ENCODE data around the gene MGAT4C. TPM values are rescaled to one million over a fixed set of nuclear protein-coding genes. Genes with fewer than 3 reads are reported as not detected.
"Not testable (repeated sequence)": the region's sequence is repeated elsewhere in the genome, so short reads cannot be mapped to it uniquely, and the experiment has no call there.

The MGAT4C gene
- total RNA-seq, 1 donor from 2014 or later: not detected

DNA sequence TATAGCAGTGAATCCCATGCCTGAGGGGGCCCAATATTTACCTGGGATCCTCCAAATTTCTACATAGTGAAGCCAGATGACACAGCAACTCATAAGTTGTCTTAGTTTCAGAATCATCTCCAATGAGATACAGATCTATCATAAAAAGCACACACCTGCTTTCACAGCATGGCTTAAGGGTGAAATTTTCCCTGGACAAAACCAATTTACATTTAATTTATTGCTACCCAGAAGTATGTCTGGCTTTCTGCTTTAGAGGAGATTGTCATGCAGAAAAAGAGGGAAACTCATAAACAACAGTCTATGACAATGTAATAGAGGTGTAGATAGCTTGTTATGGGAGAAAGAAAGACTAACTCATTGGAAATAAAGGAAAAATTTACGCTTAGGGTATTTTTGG lies 113.0 kb downstream of the MGAT4C start:
- Histone ChIP-seq H3K27me3 (ENCODE audit: control insufficient read depth, insufficient read depth, low read length) (no peaks in the 10 kb centered on the region), H3K4me3 (ENCODE audit: low read depth, low read length) (no peak overlapping the region), H3K36me3 (ENCODE audit: control insufficient read depth, insufficient read depth, low read length) (no peaks in the 10 kb centered on the region)
- TF ChIP-seq CTCF (IDR thresholded peaks at IDR 0.05; ENCODE audit: insufficient read depth, low read length, poor library complexity, severe bottlenecking): no peak
- no peak for DNase-seq (ENCODE audit: low read depth)

GRCh38 chr12:86139671-86140070 lies 116.5 kb downstream of the MGAT4C start:
- H3K36me3 ChIP-seq (ENCODE audit: control insufficient read depth, insufficient read depth, low read length): no peaks in the 10 kb centered on the region
- no peak for DNase-seq (ENCODE audit: low read depth)
- H3K27me3 ChIP-seq (ENCODE audit: control insufficient read depth, insufficient read depth, low read length): no peaks in the 10 kb centered on the region
- no peak for TF ChIP-seq CTCF (IDR thresholded peaks at IDR 0.05; ENCODE audit: insufficient read depth, low read length, poor library complexity, severe bottlenecking)
- no peak overlapping the region for H3K4me3 ChIP-seq (ENCODE audit: low read depth, low read length)

DNA sequence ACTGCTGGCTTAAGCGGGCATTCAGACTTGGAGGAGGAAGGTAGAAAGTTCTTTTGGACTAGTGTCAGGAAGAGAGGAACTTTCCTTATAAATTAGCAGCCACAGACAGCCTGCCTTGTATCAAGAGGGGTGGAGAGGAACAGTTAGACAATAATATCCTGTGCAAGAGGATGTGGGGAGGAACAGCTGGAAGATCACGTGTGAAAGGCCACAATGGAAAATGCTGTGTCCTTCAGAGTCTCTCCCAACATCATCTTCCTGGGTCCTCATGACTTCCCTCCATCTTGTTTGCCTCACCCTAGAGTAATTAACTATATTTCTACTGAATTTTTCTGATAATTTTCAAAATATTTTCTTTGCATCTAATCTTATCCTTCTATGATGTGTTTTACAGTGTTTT lies 117.4 kb downstream of the MGAT4C start:
- DNase-seq (ENCODE audit: low read depth): no peak
- Histone ChIP-seq H3K27me3 (ENCODE audit: control insufficient read depth, insufficient read depth, low read length) (no peaks in the 10 kb centered on the region), H3K4me3 (ENCODE audit: low read depth, low read length) (no peak overlapping the region), H3K36me3 (ENCODE audit: control insufficient read depth, insufficient read depth, low read length) (no peaks in the 10 kb centered on the region)
- no peak for TF ChIP-seq CTCF (IDR thresholded peaks at IDR 0.05; ENCODE audit: insufficient read depth, low read length, poor library complexity, severe bottlenecking)

DNA sequence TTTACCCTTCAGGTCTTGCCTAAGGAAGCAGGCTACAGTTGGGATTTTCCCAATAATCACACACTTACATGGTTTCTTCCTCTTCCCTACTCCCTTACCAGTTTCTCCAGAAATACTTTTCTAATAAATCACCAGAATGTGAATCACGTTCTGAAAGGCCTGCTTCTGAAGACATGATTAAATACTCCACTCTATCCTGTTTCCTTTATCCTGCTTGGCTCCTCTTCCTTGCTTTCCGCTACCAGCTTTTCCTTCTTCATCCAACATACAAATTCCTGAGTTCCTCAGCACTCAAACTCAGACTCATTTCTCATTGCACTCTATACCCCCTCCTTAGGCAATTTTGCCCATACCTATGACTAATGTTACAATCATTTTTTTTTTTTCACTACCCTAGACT lies 118.3 kb downstream of the MGAT4C start:
- no peaks in the 10 kb centered on the region for H3K27me3 ChIP-seq (ENCODE audit: control insufficient read depth, insufficient read depth, low read length)
- H3K36me3 ChIP-seq (ENCODE audit: control insufficient read depth, insufficient read depth, low read length): no peaks in the 10 kb centered on the region
- TF ChIP-seq CTCF (IDR thresholded peaks at IDR 0.05; ENCODE audit: insufficient read depth, low read length, poor library complexity, severe bottlenecking): no peak
- no peak overlapping the region for H3K4me3 ChIP-seq (ENCODE audit: low read depth, low read length)
- DNase-seq (ENCODE audit: low read depth): peak; percentile 56

DNA sequence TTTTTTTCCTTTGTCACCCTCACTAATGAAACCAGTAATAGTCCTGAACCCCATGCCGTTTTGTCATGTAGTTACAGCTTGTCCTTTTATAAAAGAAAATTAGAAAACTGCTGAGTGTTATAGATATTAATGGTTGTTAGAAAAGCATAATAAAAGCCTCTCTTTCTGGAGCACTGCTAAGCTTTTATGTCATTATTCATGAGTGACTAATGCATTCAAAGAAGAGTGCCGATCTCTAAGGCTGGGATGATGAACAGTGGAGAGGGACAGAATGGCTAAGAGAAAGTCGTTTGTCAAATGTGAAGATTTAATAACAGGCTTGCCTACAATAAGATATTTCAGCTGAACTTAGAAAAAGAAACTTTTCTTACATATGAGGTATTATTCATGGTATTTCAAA lies 121.6 kb downstream of the MGAT4C start:
- no peaks in the 10 kb centered on the region for H3K27me3 ChIP-seq (ENCODE audit: control insufficient read depth, insufficient read depth, low read length)
- no peaks in the 10 kb centered on the region for H3K36me3 ChIP-seq (ENCODE audit: control insufficient read depth, insufficient read depth, low read length)
- no peak for TF ChIP-seq CTCF (IDR thresholded peaks at IDR 0.05; ENCODE audit: insufficient read depth, low read length, poor library complexity, severe bottlenecking)
- H3K4me3 ChIP-seq (ENCODE audit: low read depth, low read length): no peak overlapping the region
- DNase-seq (ENCODE audit: low read depth): no peak

DNA sequence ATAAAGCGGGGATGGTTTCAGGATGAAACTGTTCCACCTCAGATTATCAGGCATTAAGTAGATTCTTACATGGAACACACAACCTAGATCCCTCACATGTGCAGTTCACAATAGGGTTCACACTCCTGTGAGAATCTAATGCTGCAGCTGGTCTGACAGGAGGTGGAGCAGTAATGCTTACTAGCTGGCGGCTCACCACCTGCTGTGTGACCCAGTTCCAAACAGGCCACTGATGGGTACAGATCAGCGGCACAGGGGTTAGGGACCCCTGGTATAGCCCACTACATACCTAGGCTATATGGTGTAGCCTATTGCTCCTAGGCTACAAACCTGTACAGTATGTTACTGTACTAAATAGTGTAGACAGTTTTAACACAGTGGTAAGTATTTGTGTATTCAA lies 129.3 kb downstream of the MGAT4C start:
- H3K4me3 ChIP-seq (ENCODE audit: low read depth, low read length); H3K36me3 ChIP-seq (ENCODE audit: control insufficient read depth, insufficient read depth, low read length); DNase-seq (ENCODE audit: low read depth); H3K27me3 ChIP-seq (ENCODE audit: control insufficient read depth, insufficient read depth, low read length): not testable (repeated sequence)

Data from kidney epithelial cell (primary cell).